ENCODE measurements around the gene PRDM16. TPM values are rescaled to one million over a fixed set of nuclear protein-coding genes. Genes with fewer than 3 reads are reported as not detected.

Gene PRDM16
- total and polyA plus RNA-seq, 2 of the 8 experiments (the other 6 are each of a cell fraction or from before 2014, with no cell fraction given), result 0.39 to 0.43 TPM

- no peak for TF ChIP-seq CHD7 (IDR thresholded peaks at IDR 0.05; ENCODE audit: insufficient replicate concordance, low read length)
- no peak for TF ChIP-seq TAF1 (IDR thresholded peaks at IDR 0.05; ENCODE audit: low read depth, low read length)
- TF ChIP-seq SP1 (IDR thresholded peaks at IDR 0.05; ENCODE audit: low read depth, low read length), result no peak
- no peak for TF ChIP-seq TAF7 (optimal IDR thresholded peaks at IDR 0.05; ENCODE audit: borderline replicate concordance, low read depth, low read length)
- no peak for TF ChIP-seq RAD21 (IDR thresholded peaks at IDR 0.05 in 1 of 2, conservative IDR thresholded peaks at IDR 0.05 in 1 of 2; ENCODE audit: low read depth in 2 of 2, low read length in 2 of 2)
- TF ChIP-seq ATF3 (IDR thresholded peaks at IDR 0.05; ENCODE audit: insufficient read depth, low read depth, low read length), result no peak
- no peak for TF ChIP-seq KDM5A (IDR thresholded peaks at IDR 0.05; ENCODE audit: low read length)
- no peak for TF ChIP-seq RFX5 (IDR thresholded peaks at IDR 0.05; ENCODE audit: borderline replicate concordance, low read depth, low read length)
- TF ChIP-seq JUN (IDR thresholded peaks at IDR 0.05; ENCODE audit: low read depth, low read length), result no peak
Measured at GRCh38 chr1:3148171-3148570, 79.2 kb downstream of the PRDM16 start (continued).

Data from H1 (cell line).